Thyroid gland (tissue), 4 donors: ENCODE measurements around the gene ACOT4.

Source experiments
- CTCF ChIP-seq, 6 experiments: fragments of 200-600 bp in 3 of 6; fragments of 450-650 bp in 3 of 6; sonication (generic) in 3 of 6; IDR thresholded peaks; one replicate each; pipeline ENCODE4 v1.5.1; 2016 to 2019; ENCODE audit warnings: antibody characterized with exemption in 6 of 6, mild to moderate bottlenecking in 2 of 6, inconsistent platforms in 1 of 6, moderate library complexity in 1 of 6
- POLR2A ChIP-seq, 2 donors: fragments of 450-650 bp; IDR thresholded peaks; one replicate each; pipeline ENCODE4 v1.6.1; 2017; ENCODE audit warnings: antibody characterized with exemption in 2 of 2, mild to moderate bottlenecking in 2 of 2, moderate library complexity in 1 of 2

GRCh38 chr14:73623504-73624054 lies 31.9 kb downstream of the ACOT4 start:
- TF ChIP-seq CTCF (IDR thresholded peaks at IDR 0.05): no peak
- no peak for TF ChIP-seq POLR2A (IDR thresholded peaks at IDR 0.05)
